Glomerular visceral epithelial cell (primary cell): ENCODE measurements around the gene DNMBP.
"Not testable (repeated sequence)": the region's sequence is repeated elsewhere in the genome, so short reads cannot be mapped to it uniquely, and the experiment has no call there.

ENCODE experiments used
- DNase-seq: peaks from one replicate; pipeline ENCODE4 v3.0.0-alpha.2; 2016; ENCODE audit errors: extremely low spot score

DNMBP gene

DNA sequence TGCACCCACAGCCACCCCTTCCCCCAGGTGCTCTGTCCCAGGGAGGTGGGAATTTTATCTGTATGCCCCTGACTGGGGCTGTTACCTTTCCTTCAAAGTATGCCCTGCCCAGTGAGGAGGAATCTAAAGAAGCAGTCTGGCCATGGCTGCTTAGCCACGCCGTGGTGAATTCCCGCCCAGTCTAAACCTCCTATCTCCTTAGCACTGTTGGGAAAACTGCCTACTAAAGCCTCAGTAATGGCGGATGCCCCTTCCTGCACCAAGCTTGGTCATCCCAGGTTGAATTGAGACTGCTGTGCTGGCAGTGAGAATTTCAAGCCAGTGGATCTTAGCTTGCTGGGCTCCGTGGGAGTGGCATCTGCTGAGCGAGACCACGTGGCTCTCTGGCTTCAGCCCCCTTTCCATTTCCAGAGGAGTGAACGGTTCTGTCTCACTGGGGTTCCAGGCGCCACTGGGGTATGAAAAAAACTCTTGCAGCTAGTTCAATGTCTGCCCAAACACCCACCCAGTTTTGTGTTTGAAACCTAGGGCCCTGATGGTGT lies 140.1 kb downstream of the DNMBP start:
- DNase-seq: no peak

DNA sequence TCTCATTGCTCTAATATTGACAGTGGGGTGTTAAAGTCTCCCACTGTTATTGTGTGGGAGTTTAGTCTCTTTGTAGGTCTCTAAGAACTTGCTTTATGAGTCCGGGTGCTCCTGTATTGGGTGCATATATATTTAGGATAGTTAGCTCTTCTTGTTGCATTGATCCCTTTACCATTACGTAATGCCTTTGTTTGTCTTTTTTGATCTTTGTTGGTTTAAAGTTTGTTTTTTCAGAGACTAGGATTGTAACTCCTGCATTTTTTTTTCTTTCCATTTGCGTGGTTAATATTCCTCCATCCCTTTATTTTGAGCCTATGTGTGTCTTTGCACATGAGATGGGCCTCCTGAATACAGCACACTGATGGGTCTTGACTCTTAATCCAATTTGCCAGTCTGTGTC lies 142.5 kb downstream of the DNMBP start:
- not testable (repeated sequence) for DNase-seq

DNA sequence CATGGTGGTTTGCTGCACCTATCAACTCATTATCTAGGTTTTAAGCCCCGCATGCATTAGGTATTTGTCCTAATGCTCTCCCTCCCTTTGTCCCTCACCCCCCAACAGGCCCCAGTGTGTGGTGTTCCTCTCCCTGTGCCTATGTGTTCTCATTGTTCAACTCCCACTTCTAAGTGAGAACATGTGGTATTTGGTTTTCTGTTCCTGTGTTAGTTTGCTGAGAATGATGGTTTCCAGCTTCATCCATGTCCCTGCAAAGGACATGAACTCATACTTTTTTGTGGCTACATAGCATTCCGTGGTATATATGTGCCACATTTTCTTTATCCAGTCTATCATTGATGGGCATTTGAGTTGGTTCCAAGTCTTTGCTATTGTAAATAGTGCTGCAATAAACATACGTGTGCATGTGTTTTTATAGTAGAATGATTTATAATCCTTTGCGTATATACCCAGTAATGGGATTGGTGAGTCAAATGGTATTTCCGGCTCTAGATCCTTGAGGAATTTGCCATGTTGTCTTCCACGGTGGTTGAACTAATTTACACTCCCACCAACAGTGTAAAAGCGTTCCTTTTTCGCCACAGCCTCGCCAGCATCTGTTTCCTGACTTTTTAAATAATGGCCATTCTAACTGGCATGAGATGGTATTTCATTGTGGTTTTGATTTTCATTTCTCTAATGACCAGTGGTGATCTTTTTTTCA lies 146.1 kb downstream of the DNMBP start:
- DNase-seq: not testable (repeated sequence)

DNA sequence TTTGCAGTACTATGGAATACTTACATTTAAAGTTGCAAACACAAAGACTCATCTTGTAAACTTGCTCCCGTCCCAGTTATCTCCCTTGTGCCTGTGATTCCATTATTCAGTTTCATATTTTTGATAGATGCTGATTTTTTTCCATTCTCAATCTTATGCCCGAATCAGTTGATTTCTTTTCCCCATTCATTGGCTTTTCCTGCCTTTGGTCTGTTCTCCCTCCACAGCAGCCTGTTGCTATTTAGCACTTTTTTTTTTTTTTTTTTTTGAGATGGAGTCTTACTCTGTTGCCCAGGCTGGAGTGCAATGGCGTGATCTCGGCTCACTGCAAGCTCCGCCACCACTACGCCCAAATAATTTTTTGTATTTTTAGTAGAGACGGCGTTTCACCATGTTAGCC lies 149.3 kb downstream of the DNMBP start:
- no peak for DNase-seq

DNA sequence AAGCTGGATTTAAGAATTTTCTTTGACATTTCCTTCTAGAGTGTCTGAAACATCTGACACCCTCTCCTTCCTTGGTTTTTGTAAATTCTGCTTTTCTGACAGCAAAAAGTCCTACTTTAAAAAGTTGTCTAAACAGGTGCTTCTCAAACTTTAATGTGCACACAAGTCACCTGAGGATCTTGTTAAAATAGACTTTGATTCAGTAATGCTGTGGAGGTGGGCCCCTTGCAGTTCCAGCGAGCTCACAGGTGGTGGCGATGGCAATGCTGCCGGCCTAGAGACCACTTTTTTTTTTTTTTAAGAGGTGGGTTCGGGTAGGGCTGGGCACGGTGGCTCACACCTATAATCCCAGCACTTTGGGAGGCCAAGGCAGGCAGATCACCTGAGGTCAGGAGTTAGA lies 150.2 kb downstream of the DNMBP start:
- DNase-seq: no peak

DNA sequence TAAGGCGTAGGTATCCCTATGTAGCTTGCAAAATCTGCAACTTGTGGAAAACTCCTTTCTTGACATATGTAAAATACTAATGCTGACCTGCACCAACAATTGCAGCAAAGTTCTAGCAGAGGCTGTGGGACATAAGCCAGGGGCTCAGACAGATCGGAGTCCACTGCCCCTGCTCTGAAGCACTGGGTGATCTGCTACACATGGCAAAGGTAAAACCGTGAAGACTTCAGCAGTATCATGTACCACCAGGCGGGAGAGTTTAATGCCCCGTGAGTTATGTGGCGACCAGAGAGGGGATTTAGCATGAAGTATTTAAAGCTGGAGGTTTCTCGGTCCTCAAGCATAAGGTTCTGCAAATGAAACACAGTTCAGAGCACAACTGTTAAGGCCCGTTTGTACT lies 150.9 kb downstream of the DNMBP start:
- DNase-seq: no peak

DNA sequence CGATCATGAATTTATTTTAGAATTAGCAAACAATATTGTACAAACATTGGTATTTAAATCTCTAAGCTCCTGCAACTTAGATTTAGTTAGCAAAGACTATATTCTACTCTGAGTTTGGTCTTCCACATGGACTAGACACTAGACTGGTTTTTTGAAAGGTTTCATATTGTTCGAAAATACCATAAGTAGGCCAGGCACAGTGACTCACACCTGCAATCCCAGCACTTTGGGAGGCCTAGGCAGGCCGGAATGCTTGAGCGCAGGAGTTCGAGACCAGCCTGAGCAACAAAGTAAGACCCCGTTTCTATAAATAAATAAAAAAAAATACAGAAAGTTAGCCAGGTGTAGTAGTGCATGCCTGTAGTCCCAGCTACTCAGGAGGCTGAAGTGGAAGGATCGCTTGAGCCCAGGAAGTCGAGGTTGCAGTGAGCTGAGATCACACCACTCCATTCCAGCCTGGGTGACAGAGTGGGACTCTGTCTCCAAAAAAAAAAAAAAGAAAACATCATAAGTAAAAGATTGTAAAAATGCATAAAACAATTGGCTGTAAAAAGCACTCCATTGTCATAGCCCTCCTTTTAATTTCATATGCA lies 154.2 kb downstream of the DNMBP start:
- DNase-seq: no peak

DNA sequence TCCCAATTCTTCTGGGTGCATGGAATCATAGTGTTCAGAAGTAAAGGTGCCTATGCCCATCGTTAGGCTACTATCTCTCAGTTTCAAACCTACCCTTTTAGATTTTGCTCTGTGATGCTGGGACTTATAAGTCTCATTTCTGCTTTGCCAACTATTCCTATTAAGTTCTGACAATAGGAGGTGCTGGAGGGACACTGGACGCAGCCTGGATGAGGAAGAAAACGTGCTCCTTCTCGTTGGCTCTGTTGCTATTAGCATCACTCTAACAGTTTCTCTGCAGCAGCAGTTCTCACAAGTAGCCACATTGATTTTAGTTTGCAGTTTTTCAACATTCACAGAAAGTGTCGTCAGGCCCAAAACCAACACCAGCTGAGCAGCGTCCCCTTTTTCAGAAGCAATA lies 154.9 kb downstream of the DNMBP start:
- DNase-seq: peak; percentile 27

DNA sequence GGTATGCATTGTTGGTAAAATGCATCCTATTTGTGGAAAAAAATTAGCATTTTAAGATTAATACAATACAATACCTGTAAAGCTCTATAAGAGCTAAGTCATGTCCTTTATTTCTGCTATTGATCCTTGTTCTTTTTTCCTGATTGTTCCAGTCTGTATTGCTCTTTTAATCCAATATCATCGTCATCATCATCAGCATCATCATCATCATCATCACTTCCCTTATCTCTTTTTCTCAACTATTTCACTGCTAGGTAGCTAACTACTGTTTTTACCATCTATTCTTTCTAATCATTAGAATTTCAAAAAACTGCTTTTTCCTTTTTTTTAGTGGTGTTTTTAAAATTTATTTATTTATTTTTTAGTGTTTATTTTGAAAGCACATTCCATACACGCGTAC lies 156.1 kb downstream of the DNMBP start:
- DNase-seq: no peak

DNA sequence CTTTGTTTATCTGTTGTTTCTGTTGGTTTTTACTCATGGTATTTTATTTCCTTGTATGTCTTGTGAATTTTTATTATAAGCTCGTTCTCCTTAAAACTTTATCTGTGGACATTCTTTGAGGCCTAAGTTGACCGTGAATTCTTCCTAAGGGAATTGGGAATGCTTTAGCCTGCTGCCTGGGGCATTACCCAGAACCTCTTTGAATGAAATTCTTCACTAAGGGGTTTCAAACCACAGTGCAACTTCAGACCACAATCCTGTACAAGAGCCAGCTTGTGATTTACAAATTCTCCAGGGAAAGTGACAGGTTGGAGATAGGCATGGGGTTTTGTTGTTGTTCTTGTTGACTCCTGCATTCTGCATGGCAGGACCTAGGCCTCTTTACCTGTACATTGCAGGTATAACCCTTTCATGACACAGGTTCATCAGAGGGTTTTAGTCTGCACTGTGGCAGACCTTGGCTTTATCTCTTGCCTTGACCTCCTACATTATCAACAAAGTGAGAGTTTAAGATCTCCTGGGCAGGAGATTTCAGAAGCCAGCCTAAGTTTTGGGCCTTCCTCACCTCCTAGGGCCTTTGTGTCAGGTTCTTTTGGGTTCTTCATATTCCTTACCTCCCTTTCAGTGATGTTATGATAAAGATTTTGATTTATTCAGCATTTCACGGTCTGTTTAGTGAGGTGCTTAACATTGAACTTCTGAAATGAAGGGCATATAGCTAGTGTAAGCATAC lies 157.1 kb downstream of the DNMBP start:
- DNase-seq: no peak

DNA sequence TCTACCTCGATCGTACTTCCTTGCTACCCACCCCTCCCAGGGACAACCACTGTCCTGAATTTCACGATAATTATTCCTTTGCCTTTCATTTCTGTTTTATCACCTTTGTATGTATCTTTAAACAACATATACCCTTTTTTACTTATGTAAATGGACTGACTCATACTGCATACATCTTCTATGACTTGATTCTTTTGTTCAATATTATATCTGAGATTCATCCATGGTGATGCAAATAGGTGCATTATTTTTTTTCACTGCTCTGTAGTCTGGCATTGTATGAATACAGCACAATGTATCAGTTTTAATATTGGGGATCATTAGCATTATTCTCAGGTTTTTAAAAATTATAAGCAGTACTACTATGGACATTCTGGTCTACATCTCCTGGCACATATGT lies 157.9 kb downstream of the DNMBP start:
- no peak for DNase-seq

DNA sequence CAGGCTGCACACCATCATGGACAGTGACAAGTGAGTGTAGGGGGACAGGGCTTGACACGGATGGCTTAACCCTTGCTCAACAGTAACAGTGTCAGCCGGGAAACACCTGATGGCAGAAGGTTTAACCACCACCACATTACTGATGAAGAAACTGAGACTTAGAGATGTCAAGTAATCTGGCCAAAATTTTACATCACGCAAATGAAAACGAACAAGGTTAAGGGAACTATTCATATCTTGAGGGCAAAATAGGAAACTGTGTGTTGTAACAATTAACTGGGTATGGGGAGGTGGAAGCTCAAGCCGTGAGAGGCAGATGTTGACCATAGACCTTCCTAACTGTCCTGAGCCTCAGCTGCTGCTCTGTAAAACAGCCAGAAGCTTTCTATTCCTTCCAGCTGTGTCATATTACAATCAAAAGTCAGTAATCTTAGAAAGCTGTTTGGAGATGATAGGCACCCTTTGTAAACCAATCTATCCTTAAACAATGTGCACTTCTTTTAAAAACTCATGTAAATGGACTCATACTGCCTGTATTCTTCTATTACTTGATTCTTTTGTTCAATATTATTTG lies 158.9 kb downstream of the DNMBP start:
- DNase-seq: no peak

DNA sequence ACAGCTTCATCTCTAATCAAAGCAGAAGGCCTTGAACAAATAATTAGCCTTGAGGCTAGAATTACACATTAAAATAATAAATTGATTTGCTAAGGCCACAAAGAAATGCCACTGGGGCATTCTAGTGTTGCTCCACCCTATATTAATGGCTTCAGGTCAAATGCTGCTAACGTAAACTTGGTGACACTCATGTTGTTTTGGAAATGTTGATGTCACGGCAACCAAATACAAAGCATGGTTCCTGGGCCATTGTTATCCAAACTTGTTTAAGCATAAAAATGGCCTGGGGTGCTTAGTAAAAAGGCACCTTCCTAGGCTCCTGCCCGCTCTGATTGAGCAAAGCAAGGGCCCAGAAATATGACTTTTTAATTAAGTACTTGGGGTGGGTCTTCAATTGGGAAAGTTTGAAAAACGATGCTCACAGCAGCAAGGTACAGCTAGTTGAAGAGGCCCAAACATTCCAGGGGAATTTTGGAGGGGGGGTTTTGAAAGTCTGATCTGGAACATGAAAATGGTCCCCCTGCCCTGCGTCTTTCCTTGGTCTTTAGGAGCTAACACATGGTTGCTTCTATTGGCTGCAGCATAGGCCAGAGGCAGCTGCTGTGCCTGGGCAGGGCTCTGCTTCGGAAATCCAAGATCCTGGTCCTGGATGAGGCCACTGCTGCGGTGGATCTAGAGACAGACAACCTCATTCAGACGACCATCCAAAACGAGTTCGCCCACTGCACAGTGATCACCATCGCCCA lies 159.6 kb downstream of the DNMBP start:
- no peak for DNase-seq

DNA sequence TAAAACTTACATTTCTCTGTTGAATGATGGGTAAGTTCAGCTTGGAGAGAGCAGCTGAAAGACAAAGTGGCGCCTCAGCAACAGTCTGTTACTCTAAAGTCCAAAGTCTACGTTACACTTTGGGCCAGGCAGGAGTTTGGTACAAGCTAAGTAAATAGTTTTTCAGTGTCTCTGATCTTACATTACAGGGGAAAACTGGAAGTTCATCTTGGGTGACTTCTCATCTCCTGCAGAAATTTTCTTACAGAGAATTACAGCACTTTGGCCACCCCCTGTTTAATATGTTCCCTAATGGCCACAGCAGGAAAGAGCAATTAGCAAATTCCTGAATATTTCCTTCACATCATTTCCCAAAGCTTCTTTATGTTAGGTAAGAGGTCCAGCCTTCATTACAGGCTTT lies 160.2 kb downstream of the DNMBP start:
- no peak for DNase-seq

DNA sequence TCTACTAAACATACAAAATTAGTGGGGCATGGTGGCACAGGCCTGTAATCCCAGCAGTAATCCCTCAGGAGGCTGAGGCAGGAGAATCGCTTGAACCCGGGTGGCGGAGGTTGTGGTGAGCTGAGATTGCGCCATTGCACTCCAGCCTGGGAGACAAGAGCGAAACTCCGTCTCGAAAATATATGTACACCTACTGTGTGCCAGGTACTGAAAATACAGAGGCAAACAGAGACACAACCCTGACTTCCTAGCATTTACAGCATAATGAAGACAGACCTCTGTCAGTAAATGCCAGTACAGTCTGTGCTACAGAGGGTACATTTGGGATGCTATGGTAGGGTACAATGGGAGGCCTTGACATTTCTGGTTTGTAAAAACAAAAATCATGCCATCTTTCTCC lies 160.7 kb downstream of the DNMBP start:
- no peak for DNase-seq

DNA sequence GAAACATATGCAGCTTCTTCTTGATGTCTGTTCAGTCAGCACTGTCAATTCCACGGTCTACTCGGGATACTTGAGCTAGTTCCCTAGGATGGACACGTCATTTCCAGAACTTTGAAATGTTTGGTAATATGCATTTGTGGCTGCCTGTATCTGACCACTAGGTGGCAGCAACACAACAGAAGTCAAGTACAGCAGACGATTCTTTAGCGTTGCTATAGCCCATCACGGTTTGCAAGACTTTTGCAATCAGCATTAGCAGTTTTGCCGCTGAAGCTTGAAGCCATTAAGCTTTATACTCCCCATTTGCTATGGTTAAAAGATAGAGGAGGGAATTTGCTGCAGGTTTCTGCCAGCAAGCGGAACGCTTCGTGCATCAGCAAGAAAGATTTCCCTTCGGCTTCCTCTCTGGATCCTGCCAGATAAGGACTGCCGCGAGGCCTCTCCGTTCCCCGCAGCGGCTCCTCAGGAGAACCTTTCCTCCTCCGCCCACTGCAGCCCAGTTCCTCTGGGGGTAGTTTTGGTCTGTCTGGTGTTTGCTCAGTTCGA lies 163.8 kb downstream of the DNMBP start:
- peak; percentile 88 for DNase-seq

DNA sequence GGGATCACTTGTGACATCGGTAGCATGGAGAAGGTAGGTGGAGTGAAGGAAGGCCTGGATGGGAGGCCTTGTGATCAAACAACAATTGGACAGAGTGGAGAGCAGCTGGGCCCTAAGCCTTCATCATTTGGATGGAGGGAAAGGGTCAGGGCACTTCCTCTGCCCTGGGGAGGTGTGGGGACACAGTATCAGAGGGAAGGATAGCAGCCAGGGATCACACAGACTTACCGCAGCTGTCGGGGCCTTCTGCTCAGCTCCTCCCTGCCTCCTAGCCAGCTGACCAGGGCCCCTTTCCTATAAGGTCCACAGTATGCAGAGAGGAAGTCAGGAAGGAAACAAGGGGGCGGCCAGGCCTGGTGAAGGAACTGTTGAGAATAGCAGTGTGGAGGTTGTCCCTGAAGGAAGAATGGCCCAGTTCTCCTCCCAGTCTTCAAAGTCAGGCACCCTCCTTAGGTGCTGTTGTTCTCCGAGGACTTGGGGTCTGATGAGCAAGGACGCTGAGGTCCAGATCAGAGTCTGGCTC lies 165.3 kb downstream of the DNMBP start:
- no peak for DNase-seq

DNA sequence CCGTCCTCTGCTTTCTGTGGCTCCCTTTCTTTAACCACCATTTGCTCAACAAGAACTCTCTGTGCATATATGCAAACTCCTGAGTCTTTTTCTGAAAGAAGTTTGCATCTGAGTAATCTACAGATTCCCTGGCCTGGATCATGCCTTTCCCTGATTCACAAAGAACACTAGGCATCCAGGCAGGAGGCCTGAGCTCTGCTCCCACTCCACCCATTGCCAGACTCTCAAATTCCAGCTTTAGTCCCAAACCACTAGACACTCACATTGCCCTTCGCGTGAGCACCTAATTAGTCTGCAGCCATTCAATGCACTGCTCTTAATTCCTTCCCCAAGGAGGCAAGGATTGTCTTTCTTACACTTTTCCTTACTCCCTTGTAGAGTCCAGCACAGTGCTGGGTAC lies 166.4 kb downstream of the DNMBP start:
- DNase-seq: no peak

DNA sequence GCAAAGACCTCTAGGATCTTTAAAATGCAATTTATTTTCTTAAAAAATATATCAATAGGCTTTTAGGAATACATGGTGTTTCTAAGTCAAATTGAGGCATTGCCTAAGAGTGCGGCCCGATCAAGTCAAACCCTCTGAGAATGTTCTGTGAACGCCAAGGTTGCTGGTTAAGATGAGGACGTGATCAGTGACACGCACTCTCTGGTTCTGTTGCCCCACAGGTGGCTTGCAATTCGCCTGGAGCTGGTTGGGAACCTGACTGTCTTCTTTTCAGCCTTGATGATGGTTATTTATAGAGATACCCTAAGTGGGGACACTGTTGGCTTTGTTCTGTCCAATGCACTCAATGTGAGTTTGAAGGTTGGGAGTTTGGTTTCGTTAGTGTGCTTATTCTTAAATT lies 168.0 kb downstream of the DNMBP start:
- no peak for DNase-seq

DNA sequence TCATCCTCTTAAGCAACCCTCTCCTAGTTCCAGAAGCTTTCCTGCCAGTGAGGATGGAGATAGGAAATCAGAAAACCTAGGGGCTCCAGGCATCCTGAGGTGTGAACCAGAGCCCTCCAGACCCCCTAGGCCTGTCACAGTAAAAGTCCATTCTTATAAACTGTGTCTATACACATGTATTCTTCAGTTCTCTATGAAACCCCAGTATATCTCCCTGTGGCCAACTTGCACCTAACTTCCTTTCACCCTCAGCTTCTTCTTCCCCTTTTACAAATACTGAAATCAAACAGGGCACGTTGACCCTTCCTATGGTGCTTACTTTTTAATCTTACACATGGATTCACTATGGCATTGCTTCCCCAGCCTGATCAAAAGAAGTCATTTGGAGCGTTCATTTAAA lies 168.9 kb downstream of the DNMBP start:
- not testable (repeated sequence) for DNase-seq

DNA sequence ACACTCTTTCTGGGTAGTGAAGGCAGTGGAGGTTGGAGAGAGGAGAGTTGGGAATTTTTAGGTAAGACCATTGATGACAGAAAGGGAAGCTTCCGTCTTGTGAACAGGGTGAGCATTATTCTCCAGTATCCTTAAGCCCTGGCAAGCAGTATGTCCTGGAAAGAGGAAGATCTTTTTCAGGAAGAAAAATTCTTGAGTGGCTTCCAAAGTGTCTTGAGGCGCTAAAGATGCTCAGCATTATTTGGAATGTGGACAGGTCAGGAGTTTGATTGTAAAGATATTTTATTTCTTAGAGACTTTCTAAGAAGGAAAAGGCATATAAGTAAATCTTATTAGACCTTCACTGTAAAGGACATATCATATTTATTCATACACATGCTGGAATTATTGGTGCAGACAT lies 173.0 kb downstream of the DNMBP start:
- no peak for DNase-seq
